Left ventricle myocardium inferior (tissue), 1 donor: Measurements from ENCODE around the gene DACT2. TPM values are rescaled to one million over a fixed set of nuclear protein-coding genes. Genes with fewer than 3 reads are reported as not detected.
"Not testable (repeated sequence)": the region's sequence is repeated elsewhere in the genome, so short reads cannot be mapped to it uniquely, and the experiment has no call there.

Experiments
- DNase-seq: peaks from one replicate; pipeline ENCODE4 v3.0.0-alpha.2; 2020
- H3K27ac ChIP-seq: fragments of 200-600 bp; replicated peaks from 2 replicates; pipeline ENCODE4 v1.8.0; 2021
- H3K27me3 ChIP-seq: fragments of 200-600 bp; 2 replicates; pipeline ENCODE4 v1.8.0; 2021; ENCODE audit warnings: low read depth
- H3K36me3 ChIP-seq: fragments of 200-600 bp; 2 replicates; pipeline ENCODE4 v1.8.0; 2021
- H3K4me1 ChIP-seq: fragments of 200-600 bp; 2 replicates; pipeline ENCODE4 v1.8.0; 2021
- H3K4me3 ChIP-seq: fragments of 200-600 bp; 2 replicates; pipeline ENCODE4 v1.8.0; 2021; ENCODE audit warnings: mild to moderate bottlenecking, moderate library complexity
- H3K9me3 ChIP-seq: fragments of 200-600 bp; replicated peaks from 2 replicates; pipeline ENCODE4 v1.8.0; 2021
- CTCF ChIP-seq: fragments of 200-600 bp; IDR thresholded peaks from 2 replicates; pipeline ENCODE4 v1.8.0; 2021; ENCODE audit warnings: antibody characterized with exemption, mild to moderate bottlenecking, borderline replicate concordance
- intact Hi-C: fragments of 100-400 bp; cut with micrococcal nuclease; formaldehyde crosslinking; loops from one replicate; pipeline ENCODE4 v1.11.0; 2022
- total RNA-seq: library from RNA; stranded (reverse); fragmentation: NEBNext Ultra II Directional; extraction: Animal tissue kit (Norgen Biotek cat#: 25700); gene quantifications from one replicate; pipeline ENCODE4 v1.2.1, GENCODE V29; 2021
- donor health status: DM: no; HTN: yes; CAD: no; lungs with severe emphysema.

Gene DACT2
- total RNA-seq, 1 donor from 2014 or later = 2.3 TPM

GRCh38 chr6:168291450-168291849 lies 28.1 kb downstream of the DACT2 start:
- no peaks in the 10 kb centered on the region for H3K4me1 ChIP-seq
- no peaks in the 10 kb centered on the region for H3K36me3 ChIP-seq
- no peak overlapping the region for H3K4me3 ChIP-seq
- no peak for TF ChIP-seq CTCF
- H3K27me3 ChIP-seq = peaks cover 74% of the 10 kb centered on the region
- H3K9me3 ChIP-seq = peaks cover 6% of the 10 kb centered on the region
- intact Hi-C loops = no loop called here
- no peak for DNase-seq
- H3K27ac ChIP-seq = no peak overlapping the region

GRCh38 chr6:168290095-168290494 lies 29.5 kb downstream of the DACT2 start:
- H3K36me3 ChIP-seq = no peaks in the 10 kb centered on the region
- H3K4me1 ChIP-seq = no peaks in the 10 kb centered on the region
- no peak overlapping the region for H3K27ac ChIP-seq
- H3K9me3 ChIP-seq = peaks cover 6% of the 10 kb centered on the region
- peaks cover 66% of the 10 kb centered on the region for H3K27me3 ChIP-seq
- TF ChIP-seq CTCF = no peak
- intact Hi-C loops = no loop called here
- H3K4me3 ChIP-seq = no peak overlapping the region
- DNase-seq = no peak

- Histone ChIP-seq H3K9me3 (peaks cover 6% of the 10 kb centered on the region), H3K27me3 (peaks cover 66% of the 10 kb centered on the region), H3K27ac (no peak overlapping the region), H3K36me3 (no peaks in the 10 kb centered on the region), H3K4me3 (no peak overlapping the region), H3K4me1 (no peaks in the 10 kb centered on the region)
- no peak for TF ChIP-seq CTCF
- no peak for DNase-seq
- intact Hi-C loops = no loop called here
Observed at GRCh38 chr6:168289571-168289962, 30.0 kb downstream of the DACT2 start.

GRCh38 chr6:168288781-168289570 lies 30.6 kb downstream of the DACT2 start:
- Histone ChIP-seq H3K4me3 (no peak overlapping the region), H3K9me3 (peaks cover 6% of the 10 kb centered on the region), H3K36me3 (no peaks in the 10 kb centered on the region), H3K27ac (no peak overlapping the region), H3K27me3 (peaks cover 68% of the 10 kb centered on the region), H3K4me1 (no peaks in the 10 kb centered on the region)
- TF ChIP-seq CTCF = no peak
- DNase-seq = no peak
- intact Hi-C loops = no loop called here

GRCh38 chr6:168287460-168287859 lies 32.1 kb downstream of the DACT2 start:
- intact Hi-C loops, DNase-seq: not testable (repeated sequence)

GRCh38 chr6:168286771-168287446 lies 32.7 kb downstream of the DACT2 start:
- H3K4me1 ChIP-seq, DNase-seq, H3K9me3 ChIP-seq, H3K4me3 ChIP-seq, H3K27ac ChIP-seq, intact Hi-C loops, H3K36me3 ChIP-seq: not testable (repeated sequence)
- H3K27me3 ChIP-seq = peaks cover 67% of the 10 kb centered on the region

More at GRCh38 chr6:168287460-168287859, 32.1 kb downstream of the DACT2 start:
- H3K27ac ChIP-seq, H3K4me1 ChIP-seq, H3K36me3 ChIP-seq, H3K9me3 ChIP-seq, H3K4me3 ChIP-seq: not testable (repeated sequence)
- peaks cover 67% of the 10 kb centered on the region for H3K27me3 ChIP-seq
